ENCODE measurements around the gene IFITM1. TPM values are rescaled to one million over a fixed set of nuclear protein-coding genes. Genes with fewer than 3 reads are reported as not detected.
A peak's percentile ranks its signal among the peaks of the same experiment; 100 is the strongest.
"Not testable (repeated sequence)": the region's sequence is repeated elsewhere in the genome, so short reads cannot be mapped to it uniquely, and the experiment has no call there.

The IFITM1 gene
- total RNA-seq, 1 donor from 2014 or later, result 344 TPM

DNA sequence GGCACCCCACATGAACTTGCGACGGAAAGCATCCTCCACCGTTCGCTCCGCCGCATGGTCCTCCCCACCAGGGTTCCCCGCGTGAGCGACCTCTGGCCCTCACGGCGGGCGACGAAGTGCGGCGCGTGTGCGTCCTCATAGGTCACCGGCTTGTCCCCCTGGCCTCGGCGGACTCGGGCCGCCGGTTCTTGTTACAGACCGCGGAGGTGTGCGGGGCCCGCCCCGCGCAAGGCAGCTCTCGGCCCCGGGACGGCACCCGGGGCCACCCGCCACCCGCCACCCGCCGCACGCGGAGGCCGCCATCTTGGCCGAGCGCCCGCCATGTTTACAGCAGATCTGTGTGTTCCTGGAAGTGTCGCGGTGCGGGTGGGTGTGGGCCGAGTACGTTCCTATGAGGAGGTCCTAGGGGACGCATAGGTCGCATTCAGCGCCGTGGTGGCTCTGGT, 9.8 kb upstream of the IFITM1 start:
- intact Hi-C loops (cut with DNase I), result no loop called here
- ATAC-seq (no peak), DNase-seq (ENCODE audit: low spot score) (no peak)

DNA sequence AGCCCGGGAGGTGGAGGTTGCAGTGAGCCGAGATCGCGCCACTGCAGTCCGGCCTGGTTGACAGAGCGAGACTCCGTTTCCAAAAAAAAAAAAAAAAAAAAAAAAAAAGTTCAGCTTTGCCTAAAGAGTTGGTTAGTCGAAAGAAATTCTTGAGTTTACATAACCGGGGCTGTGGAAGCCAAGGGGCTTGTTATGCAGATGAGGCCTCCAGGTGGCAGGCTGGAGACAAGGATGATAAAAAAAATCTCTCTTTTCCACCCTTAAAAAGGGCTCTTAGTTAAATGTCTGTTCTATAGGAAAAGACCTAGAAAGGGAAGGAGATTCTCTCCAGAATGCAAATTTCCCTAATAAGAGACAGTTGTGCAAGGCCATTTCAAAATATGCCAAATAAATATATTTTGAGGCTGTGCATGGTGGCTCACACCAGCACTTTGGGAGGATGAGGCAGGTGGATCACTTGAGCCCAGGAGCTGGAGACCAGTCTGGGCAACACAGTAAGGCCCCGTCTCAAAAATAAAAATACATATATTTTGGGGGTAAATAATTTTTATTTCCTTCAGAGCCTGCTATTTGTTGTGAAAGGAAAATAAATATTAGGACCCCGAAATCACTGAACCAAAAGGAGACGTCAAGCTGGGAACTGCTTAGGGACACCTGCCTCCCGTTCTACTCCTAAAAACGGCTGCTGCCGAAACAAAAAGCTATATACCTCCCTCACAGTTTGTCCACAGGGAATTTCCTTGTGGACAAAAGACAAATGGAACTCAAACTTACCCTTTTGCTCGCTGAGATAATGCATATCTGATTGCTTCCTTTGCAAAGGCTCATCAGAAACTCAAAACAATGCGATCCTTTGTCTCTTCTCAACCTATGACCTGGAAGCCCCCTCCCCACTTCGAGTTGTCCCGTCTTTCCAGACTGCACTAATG, 8.7 kb upstream of the IFITM1 start:
- DNase-seq (ENCODE audit: low spot score), result peak; percentile 85
- ATAC-seq, result peak; percentile 45
- intact Hi-C loops (cut with DNase I), result no loop called here

DNA sequence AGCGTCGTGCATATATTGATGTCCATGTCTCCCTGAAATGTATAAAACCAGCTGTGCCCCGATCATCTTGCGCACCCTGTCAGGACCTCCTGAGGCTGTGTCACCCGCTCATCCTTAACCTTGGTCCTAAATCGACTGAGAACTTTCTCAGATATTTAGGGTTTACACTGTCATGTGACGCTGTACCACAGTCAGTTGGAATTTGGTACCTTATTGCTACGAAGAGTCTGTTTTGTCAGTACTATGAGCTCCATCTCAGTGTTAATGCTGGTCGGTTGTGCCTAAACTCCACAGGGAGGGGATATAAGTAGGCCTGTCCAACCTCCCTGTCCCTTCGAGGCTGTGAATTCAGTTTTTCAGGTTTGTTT, 8.0 kb upstream of the IFITM1 start:
- intact Hi-C loops (cut with DNase I), result no loop called here
- ATAC-seq, result no peak
- DNase-seq (ENCODE audit: low spot score), result no peak

DNA sequence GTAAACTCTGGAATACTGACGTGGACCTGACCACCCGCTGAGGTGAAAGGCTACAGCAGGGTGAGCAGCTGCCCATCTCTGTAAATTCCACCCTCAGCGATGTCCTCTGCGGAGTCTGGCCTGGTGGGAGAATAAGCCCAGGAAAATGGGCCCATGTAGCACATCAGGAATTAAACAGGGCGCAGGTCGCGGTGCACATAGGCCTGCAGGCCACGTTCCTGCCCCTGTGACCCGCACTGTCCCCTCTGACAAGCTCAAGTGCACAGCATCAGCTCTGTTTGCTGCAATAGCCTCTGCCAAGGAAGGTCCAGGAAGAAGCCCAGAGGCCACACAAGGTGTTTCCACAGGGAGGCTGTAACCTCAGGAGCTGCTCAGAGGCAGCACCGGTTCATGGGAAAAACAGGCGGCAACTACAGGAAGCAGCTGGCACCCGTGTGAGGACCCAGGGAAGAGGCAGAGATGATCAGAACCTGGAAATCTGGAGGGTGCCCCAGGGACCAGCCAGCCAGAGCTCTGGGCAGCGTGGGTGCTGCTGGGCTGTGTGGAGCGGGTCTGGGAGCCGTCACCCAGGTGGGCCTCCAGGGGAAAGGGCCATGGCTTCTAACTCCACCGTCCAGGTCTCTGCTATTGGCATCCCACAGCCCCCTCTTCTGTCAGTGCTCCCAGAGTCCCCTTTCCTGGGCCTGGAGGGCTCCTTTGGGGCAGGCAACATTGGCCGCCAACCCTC, 7.0 kb upstream of the IFITM1 start:
- ATAC-seq (no peak), DNase-seq (ENCODE audit: low spot score) (no peak)
- intact Hi-C loops (cut with DNase I), result no loop called here

DNA sequence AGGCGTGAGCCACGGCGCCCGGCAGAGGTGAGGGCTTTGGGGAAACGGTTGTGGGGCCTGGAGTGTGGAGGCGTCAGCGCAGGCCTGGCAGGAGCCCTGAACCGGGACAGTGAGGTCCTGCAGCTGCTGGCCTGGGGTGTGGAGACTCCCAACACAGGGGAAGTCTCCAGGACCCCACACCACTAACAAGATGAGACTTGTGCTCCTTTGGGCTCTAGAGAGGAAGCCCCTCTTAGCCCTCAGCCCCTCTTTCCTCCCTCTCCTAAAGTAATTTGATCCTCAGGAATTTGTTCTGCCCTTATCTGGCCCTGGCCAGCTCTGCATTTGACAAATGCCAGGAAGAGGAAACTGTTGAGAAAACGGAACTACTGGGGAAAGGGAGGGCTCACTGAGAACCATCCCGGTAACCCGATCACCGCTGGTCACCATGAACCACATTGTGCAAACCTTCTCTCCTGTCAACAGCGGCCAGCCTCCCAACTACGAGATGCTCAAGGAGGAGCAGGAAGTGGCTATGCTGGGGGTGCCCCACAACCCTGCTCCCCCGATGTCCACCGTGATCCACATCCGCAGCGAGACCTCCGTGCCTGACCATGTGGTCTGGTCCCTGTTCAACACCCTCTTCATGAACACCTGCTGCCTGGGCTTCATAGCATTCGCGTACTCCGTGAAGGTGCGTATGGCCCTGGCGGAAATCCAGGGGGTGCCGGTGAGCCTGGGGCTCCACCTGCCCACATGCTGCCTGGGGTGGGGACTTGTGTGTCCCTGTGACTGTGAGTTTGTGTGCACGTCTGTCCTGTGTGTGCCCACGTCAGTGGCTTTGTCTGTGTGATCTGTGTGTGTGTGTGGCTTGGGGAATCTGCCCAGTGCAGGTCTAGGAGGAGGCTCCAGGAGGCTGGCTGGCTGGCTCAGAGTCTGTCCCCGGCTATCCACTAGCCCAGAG, 5.8 kb upstream of the IFITM1 start, which contains the start of gene IFITM2:
TSS of gene IFITM2 (plus strand) at position 51 of the 943 bp plus-strand sequence. CDS start at position 428, 377 bp downstream.
- DNase-seq (ENCODE audit: low spot score) (peak; percentile 87), ATAC-seq (peak; percentile 80)
- intact Hi-C loops (cut with DNase I), result not testable (repeated sequence)

DNA sequence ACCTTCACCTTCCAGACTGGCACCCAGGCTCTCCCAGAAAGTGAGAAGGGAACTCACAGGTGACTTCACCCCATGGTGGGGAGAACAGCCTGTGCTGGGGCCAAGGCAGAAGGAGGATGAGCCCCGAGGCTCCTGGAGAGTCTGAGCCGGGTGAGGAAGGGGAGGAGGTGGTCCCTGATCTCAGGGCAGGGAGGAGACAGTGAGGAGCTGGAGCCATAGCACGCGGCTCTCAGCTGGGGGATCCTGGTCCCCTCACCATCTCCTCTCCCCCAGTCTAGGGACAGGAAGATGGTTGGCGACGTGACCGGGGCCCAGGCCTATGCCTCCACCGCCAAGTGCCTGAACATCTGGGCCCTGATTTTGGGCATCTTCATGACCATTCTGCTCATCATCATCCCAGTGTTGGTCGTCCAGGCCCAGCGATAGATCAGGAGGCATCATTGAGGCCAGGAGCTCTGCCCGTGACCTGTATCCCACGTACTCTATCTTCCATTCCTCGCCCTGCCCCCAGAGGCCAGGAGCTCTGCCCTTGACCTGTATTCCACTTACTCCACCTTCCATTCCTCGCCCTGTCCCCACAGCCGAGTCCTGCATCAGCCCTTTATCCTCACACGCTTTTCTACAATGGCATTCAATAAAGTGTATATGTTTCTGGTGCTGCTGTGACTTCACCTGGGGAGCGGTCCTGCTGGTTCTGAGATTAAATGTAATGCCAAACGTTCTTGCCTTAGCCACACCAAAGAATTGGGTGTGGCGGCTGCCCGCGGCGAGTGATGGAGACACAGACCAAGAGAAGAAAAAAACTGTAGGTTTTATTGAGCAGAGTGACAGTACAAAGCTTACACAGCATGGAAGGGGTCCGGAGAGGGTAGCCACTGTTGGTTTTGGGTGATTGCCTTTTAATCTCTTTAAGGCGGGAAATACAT, 4.8 kb upstream of the IFITM1 start:
- intact Hi-C loops (cut with DNase I); DNase-seq (ENCODE audit: low spot score): not testable (repeated sequence)
- peak; percentile 1 for ATAC-seq

DNA sequence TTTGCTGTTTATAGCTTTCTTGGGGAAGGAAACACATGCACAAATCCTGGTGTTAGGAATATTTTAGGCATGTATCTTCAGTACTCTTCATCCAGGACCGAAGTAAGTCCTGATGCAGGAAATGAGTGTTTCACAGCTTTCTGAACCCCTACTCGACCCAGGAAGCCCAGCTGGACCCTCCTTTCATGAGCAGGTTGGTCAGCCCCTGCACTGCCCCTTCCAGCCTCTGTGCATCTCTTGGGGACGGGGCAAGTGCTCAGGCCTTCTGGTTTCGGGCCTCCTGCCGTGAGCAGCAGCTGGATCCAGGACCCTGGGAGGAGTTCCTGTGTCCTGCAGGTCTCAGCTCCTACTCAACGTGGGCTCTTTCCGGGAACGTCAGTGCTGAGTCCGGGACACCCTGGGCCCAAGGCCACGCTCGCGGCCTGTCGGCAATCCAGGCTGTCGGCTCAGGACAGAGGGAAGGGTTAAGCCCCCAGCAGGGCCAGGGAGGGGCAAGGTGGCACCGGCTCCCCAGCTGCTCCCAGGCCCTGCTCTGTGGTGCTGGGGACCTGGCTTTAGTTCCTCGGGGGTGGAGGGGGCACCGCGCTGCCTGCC, 3.8 kb upstream of the IFITM1 start:
- DNase-seq (ENCODE audit: low spot score); intact Hi-C loops (cut with DNase I); ATAC-seq: not testable (repeated sequence)

DNA sequence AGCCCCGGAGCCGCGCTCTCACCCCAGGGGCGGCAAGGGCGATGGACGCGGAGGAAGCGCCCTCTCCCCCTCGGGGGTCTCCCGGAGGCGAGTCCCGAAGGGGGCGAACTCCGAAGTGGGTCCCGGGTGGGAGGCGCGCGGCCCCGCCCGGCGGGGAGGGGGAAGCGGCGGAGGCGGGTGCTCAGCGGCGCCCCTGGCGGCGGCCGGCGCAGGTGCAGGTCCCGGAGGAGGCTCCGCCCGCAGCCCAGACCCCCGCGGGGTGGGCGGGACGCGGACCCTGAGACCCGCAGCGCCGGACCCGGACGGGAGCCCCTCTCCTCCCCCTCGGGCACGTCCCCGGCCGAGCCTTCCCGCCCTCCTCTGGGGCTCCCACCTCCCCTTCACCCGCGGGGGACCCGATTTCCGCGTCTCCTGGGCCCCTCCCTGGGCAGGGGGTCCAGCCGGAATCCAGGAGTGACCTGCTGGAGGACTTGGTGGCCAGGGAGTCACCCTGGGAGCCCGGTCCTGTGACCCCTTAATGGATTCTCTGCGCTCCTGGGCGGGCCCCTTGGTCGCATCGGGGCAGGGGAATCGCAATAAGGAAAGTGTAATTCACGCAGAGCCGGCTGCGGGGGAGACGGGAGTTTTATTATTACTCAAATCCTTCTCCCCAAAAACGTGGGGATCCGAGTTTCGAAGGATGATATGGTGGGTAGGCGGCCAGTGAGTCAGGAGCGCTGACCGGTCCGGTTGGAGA, 2.7 kb upstream of the IFITM1 start:
- peak; percentile 4 for ATAC-seq
- intact Hi-C loops (cut with DNase I); DNase-seq (ENCODE audit: low spot score): not testable (repeated sequence)

DNA sequence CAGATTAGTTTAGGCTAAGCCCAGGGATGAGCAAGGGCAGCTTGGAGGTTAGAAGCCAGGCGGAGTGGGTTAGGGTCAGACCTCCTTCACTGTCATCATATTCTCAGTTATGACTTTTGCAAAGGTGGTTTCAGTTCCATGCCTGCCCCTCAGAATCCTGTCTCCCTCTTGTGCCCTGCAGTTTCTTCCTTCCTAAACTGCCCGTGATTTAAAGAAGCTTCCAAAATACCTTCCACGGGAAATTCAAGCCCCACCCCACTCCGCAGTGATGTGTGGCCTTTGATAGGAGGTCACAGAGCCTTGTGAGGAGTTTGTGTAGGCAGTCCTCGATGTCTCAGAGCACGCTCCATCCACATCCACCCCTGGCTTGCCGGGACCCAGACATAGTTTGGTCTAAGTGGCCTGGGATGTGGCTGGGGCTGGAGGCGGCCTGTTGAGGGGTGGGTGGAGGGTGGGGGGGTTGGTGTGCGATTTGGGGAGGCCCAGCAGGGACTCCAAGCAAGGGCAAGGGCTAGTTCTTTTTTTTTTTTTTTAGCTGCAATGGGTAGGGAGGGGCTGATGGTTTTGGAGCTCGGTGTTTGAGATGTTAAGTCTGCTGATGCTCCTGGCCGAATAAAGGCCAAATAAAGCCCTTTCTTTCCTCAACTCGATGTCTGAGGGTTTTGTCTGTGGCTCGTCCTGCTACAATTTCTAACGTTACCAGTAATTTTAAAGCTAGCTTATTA, 1.6 kb upstream of the IFITM1 start:
- DNase-seq (ENCODE audit: low spot score) (no peak), ATAC-seq (no peak)
- intact Hi-C loops (cut with DNase I), result no loop called here

DNA sequence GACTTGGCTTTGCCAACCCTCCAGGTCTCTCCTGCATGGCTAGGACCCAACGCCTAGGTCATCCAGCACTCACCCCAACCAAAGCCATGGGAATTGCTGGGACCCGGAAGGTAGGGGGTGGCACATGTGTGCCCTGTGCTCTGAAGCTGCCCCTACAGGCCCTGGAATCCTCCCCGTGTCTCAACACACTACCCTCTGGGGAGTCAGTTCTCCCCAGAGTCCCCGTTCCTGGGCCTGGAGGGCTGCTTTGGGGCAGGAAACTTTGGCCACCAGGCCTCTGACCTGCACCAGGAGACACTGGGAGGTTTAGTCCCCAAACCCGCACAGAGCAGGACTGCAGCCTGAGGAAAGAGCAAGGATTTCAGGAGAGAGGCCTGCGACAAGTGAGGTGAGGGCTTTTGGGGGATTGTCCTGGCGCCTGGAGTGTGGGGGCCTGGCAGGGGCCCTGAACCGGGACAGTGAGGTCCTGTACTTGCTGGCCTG, 495 bp upstream of the IFITM1 start:
- ATAC-seq (no peak), DNase-seq (ENCODE audit: low spot score) (no peak)
- intact Hi-C loops (cut with DNase I), result no loop called here

DNA sequence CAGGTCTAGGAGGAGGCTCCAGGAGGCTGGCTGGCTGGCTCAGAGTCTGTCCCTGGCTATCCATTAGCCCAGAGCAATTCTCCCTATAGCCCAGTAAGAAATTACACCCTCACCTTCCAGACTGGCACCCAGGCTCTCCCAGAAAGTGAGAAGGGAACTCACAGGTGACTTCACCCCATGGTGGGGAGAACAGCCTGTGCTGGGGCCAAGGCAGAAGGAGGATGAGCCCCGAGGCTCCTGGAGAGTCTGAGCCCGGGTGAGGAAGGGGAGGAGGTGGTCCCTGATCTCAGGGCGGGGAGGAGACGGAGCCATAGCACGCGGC, 675 bp downstream of the IFITM1 start:
- DNase-seq (ENCODE audit: low spot score); ATAC-seq; intact Hi-C loops (cut with DNase I): not testable (repeated sequence)

DNA sequence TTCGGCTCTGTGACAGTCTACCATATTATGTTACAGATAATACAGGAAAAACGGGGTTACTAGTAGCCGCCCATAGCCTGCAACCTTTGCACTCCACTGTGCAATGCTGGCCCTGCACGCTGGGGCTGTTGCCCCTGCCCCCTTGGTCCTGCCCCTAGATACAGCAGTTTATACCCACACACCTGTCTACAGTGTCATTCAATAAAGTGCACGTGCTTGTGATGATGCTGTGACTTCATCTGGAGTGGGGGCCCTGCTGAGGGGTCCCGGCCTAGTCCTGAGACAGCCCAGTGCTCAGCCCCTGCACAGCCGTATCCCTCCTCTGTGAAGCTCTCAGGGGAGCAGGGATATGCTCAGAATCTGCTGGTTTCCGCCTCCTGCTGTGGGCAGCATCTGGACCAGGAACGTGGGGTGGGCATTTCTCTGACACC, 1.2 kb downstream of the IFITM1 start:
- intact Hi-C loops (cut with DNase I), result no loop called here
- ATAC-seq (no peak), DNase-seq (ENCODE audit: low spot score) (no peak)

DNA sequence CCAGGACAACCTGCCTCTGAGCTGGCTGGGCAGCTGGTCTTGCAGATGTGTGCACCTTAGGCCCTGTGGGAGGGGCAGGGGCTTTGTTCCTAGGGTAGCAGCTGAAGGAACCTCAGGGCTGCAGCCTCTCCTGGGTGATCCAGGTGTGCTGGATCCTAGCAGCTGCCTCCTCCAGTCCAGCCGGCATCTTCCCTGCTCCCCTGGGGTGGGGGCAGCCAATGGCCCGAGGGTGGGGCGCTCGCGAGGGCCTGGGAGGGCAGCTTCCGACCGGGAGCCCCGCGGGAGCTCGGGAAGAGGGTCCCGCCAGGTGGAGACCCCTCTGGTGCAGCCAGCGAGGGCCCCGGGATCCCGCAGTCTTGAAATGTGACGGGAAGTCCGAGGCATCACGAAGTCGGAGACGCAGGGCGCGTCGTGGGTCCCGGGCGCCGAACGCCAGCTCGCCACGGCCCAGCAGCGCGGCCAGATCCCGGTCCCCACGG, 1.7 kb downstream of the IFITM1 start:
- intact Hi-C loops (cut with DNase I), result no loop called here
- peak; percentile 57 for DNase-seq (ENCODE audit: low spot score)
- ATAC-seq, result no peak

DNA sequence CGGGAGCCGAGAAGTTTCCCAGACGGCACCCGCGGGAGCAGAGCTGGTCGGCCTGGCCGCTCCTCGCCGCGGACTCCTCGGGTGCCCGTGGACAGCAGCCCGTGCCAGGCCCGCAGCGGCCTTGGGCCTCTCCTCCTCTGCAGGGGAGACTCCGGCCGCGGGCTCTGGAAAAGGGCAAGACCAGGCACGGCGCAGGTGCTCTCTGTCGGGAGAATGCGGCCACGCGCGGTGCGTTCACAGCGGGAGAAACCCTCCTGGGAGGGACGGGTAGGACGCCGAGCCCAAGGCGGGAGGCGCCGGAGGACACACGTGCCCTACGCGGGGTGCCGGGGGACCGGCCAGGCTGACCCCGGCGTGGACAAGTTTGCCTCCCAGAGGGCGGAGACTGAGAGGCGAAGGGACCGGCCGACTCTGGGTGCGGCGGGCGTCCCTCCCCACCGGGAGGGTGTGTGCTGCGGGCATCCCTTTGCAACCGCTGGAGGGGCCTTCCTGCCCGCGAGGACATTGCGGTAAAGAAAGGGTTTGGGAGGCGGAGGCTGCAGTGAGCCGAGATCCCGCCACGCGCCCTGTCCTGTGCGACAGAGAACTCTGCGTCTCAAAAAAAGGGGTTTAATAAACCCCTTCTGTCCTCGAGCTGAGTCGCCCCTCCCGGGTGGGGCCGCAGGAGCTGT, 2.3 kb downstream of the IFITM1 start:
- intact Hi-C loops (cut with DNase I), result no loop called here
- DNase-seq (ENCODE audit: low spot score), result peak; percentile 70
- no peak for ATAC-seq

DNA sequence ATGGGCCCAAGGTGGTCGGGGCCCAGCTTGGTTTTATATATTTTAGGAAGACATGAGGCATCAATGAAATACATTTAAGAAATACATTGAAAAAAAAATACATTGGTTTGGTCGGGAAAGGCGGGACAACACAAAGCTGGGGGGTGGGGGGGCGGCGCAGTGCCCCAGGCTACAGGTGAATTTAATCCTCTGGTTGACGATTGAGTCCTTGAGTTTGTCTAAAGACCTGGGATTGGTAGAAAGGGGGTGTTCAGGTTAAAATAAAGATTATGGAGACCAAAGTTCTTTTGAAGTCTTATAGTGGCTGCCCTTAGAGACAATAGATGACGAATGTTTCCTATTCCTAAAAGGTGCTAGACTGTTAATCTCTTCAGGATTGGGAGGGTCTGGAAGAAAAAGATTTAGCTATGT, 3.1 kb downstream of the IFITM1 start:
- intact Hi-C loops (cut with DNase I), result no loop called here
- ATAC-seq (no peak), DNase-seq (ENCODE audit: low spot score) (no peak)

All from sciatic nerve (tissue), 2 donors.